Tibial nerve (tissue), 4 donors: ENCODE measurements around the gene PERM1.

Source experiments
- CTCF ChIP-seq, 5 experiments: fragments of 200-600 bp in 3 of 5; fragments of 450-650 bp in 2 of 5; sonication (generic) in 3 of 5; IDR thresholded peaks; one replicate each; pipeline ENCODE4 v1.5.1; 2016 to 2019; ENCODE audit warnings: antibody characterized with exemption in 5 of 5, mild to moderate bottlenecking in 3 of 5, moderate library complexity in 2 of 5
- EP300 ChIP-seq, 2 donors: sonication (generic); formaldehyde crosslinking; IDR thresholded peaks; one replicate each; pipeline ENCODE4 v1.6.1; 2017; ENCODE audit warnings: antibody characterized with exemption in 2 of 2, mild to moderate bottlenecking in 1 of 2

- TF ChIP-seq CTCF (IDR thresholded peaks at IDR 0.05) (no peak), EP300 (IDR thresholded peaks at IDR 0.05) (no peak)
Measured at GRCh38 chr1:954927-955326, 27.0 kb downstream of the PERM1 start.
